ENCODE data around the gene LRMDA.

GRCh38 chr10:76488602-76489001 is 1057.2 kb downstream of the LRMDA start:
- TF ChIP-seq JUN (IDR thresholded peaks at IDR 0.05; ENCODE audit: borderline replicate concordance, insufficient read depth, insufficient read length, low read depth) (no peak), CTCF (IDR thresholded peaks at IDR 0.05; ENCODE audit: extremely low read depth in 1 of 2, insufficient read depth in 1 of 2, low read depth in 1 of 2, low read length in 2 of 2) (no peak), EZH2 (IDR thresholded peaks at IDR 0.05; ENCODE audit: borderline replicate concordance, low read depth, low read length, severe bottlenecking) (no peak), POLR2AphosphoS5 (IDR thresholded peaks at IDR 0.05; ENCODE audit: insufficient read depth, low read depth, low read length) (no peak)
